Measurements from ENCODE around the gene THEMIS.
A peak's percentile ranks its signal among the peaks of the same experiment; 100 is the strongest.
"Not testable (repeated sequence)": the region's sequence is repeated elsewhere in the genome, so short reads cannot be mapped to it uniquely, and the experiment has no call there.

Gene THEMIS

DNA sequence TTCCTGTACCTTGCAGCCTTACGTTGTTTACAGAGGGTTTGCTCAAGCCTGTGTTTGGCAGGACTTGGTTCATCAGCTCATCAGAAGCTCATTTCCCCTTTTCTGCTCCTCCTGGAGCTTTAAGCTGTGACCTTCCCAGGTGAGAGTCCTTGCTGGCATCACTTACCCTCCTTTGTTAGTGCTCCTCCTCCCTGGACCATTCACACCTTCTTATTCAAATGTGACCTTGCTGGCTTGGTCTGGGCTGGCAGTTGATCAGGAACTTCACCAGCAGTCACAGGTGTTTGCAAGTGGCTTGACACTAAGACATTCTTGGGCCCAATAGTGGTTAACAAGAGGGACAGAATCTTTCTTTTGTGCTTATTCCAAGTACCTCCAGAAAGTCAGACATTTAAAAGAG is 175.0 kb downstream of the THEMIS start:
- no peak for DNase-seq (ENCODE audit: low spot score)

- DNase-seq (ENCODE audit: low spot score), result no peak
Measured at GRCh38 chr6:127718694-127719093, 182.2 kb downstream of the THEMIS start.

- no peak for DNase-seq (ENCODE audit: low spot score)
Measured at GRCh38 chr6:127717384-127717783, 183.5 kb downstream of the THEMIS start.

DNA sequence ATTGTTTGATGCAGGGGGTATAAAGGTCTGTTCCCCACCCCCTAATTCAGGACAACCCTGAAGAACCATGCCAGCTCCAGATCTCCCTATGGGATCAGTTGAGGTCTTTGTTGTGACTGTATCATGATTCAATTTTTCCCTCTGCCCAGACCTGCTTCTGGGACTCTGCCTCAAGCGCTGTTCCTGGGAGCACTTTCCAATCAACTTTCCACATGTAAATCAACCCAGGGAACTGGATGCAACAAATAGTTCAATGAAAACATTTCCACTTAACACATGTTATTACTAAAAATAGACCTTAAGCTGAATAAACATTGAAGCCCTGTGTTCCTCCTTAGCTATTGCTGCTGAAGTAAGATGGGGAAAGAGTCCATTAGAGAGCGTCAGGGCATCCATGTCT is 184.4 kb downstream of the THEMIS start:
- no peak for DNase-seq (ENCODE audit: low spot score)

DNA sequence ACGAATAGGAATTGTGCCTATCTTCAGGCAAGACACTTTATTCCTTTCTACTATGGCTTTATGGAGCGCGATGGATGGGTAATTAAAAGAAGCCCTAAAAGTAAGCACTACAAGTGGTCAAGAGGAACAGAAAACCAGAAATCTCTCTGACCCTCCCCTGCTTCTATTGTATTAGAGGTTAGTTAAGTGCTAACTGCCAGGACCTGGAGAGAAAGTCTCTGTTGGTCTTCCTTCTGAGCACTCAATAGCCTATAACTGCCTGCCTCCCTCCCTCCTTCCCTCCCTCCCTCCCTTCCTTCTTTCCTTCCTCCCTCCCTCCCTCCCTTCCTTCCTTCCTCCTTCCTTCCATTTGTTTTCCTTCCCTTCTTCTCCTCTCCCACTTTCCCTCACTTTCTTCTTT is 190.2 kb downstream of the THEMIS start:
- DNase-seq (ENCODE audit: low spot score), result no peak

GRCh38 chr6:127706216-127706615 is 194.6 kb downstream of the THEMIS start:
- DNase-seq (ENCODE audit: low spot score), result no peak

- no peak for DNase-seq (ENCODE audit: low spot score)
Measured at GRCh38 chr6:127695108-127695507, 205.8 kb downstream of the THEMIS start.

DNA sequence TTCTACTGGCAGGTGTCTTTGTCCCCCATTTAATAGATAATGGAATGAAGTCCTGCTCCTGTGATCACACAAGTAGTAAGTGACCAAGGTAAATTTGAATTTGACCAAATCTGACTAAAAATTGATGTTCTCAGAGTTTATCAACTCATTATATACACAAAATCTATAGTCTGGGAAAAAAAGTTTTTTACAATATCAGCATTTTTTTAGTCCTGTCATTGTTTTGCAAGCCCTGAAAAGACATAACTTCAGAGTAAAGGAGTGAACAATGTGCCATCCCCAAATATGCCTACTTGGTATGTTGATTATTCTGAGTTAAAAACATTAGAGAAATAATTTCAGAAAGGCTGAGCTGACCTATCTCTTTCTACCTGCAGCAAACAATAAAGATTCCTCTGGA is 209.7 kb downstream of the THEMIS start:
- no peak for DNase-seq (ENCODE audit: low spot score)

DNA sequence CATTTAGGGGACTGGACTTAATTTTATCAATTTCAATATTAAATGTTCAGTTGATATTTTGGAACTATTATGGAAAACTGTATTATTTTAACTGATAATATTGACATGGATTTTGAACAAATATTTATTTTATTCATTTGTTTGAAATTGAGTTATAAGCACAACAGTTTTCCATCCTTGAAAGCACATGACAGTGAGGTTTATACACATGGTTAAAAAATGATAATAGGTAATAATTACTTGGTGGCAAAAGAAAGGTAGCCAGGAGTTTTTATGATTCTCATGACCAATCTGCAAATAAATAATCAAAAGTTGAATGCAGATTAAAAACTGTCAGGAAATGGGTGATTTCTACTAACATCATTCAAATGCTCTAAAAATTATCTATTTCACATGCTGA is 210.3 kb downstream of the THEMIS start:
- DNase-seq (ENCODE audit: low spot score), result no peak

DNA sequence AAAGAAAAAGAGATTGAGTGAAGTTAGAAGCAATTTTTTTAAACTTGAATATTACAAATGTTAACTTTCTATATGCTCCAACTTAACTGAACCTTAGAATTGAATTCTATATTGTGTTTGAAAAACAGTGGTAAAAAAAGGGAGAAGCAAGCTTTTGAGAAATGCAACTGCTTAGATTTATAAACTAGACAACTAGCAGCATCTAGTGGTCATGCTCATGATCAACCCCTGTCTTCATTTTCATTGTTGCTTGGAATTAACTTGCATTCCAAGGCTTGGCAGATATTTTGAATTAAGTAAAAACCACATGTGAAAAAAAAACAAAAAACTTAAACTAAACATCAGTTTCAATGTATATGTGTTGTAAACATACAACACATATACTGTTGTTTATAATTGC is 210.8 kb downstream of the THEMIS start:
- DNase-seq (ENCODE audit: low spot score), result peak; percentile 18

DNA sequence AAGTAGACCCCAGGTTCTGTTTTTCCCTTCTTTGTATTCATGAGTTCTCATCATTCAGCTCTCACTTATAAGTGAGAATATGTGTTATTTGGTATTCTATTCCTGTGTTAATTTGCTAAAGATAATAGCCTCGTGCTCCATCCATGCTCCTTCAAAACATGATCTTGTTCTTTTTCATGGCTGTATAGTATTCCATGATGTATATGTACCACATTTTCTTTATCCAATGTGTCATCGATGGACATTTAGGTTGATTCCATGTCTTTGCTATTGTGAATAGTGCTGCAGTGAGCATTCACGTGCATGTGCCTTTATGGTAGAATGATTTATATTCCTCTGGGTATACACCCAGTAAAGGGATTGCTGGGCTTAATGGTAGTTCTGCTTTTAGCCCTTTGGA is 213.4 kb downstream of the THEMIS start:
- not testable (repeated sequence) for DNase-seq (ENCODE audit: low spot score)

- DNase-seq (ENCODE audit: low spot score), result no peak
Measured at GRCh38 chr6:127686084-127686483, 214.8 kb downstream of the THEMIS start.

DNA sequence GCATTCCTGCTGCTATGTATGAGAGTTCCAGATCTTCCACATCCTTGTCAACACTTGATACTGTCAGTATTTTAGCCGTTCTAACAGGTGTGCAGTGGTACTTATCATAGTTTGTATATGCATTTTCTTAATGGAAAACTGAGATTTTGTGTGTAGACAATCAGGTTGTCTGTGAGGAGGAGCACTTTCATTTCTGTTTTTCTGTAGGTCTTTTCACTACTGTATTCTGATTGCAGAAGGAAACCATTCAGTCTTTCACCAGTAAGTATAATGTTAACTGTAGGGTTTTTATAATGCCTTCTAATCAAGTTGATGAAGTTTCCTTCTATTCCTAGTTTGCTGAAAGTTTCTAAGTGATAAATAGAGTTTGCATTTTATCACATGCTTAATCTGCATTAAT is 216.4 kb downstream of the THEMIS start:
- no peak for DNase-seq (ENCODE audit: low spot score)

Small RNAs within 50 kb of the gene (small RNA-seq; reads per million reads assigned to genes)
- 0 reads per million in 2 experiments for gene MRPS17P5

Measured in SK-N-DZ (cell line).